ENCODE measurements around the gene MTMR3. TPM values are rescaled to one million over a fixed set of nuclear protein-coding genes. Genes with fewer than 3 reads are reported as not detected.
"Not testable (repeated sequence)": the region's sequence is repeated elsewhere in the genome, so short reads cannot be mapped to it uniquely, and the experiment has no call there.

MTMR3 gene
- total RNA-seq: 10 to 100 TPM; 33.5 to 46.5 (median 40.8) TPM

DNA sequence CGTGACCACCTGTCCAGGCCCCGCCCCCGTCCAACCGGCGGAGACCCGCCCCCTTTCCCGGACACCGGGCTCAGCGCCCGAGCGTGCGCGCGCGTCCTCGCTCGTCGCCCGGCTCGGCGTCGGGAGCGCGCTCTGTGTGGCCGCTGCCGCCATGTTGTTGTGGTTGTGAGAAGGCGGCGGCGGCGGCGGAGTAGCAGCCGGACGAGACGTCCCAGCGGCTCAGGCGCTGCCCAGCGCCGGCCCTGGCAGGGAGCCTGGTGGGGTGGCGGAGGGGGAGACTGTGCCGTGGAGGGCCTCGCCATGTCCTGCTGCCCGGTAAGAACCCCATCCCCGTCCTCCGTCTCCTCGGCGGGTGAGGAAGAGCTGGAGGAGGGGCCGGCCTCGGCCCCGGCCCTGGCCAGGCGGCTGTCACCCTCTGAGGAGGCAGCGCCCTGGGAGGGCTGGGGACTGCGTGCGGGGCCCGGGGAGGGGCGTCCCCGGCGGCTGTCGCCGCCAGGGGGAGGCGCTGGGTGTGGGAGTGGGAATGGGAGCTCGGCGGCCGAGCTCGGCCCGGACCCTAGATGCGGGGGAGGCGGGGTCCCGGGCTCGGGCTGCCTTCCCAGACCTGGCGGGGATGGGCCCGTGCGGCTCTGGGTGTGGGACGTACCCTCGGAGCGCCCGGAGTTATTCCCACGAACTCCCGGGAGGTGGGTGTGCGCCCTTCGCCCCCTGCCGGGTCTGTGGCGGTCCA, at the start of gene MTMR3:
TSS of gene MTMR3 (plus strand) at position 130 of the 730 bp plus-strand sequence. CDS start 87,886 bp downstream, outside the sequence.
- WGBS: 1% methylated on average over 40 of the region's 82 CpGs
- intact Hi-C loops (cut with DNase I): loop anchor here (5.0 kb wide), 3 partner anchors 46 to 119 kb away; partner anchors contain the start of gene ASCC2
- peak; percentile 97 for DNase-seq (ENCODE audit: extremely low spot score)
- Histone ChIP-seq H3K27ac (replicated peaks in 1 of 4) (peak within 1 kb of the TSS; percentile 95 to 99 (median 98)), H3K4me1 (peaks cover 42 to 49% (median 45%) of the 10 kb centered on the region in 4 donors), H3K9me3 (no peaks in the 10 kb centered on the region), H3K27me3 (no peaks in the 10 kb centered on the region), H3K36me3 (no peaks in the 10 kb centered on the region), H3K4me3 (peak within 1 kb of the TSS; percentile 98 to 100 (median 99))
- TF ChIP-seq POLR2AphosphoS5 (IDR thresholded peaks at IDR 0.05): peak; percentile 68 to 78
- no peak for TF ChIP-seq EP300 (IDR thresholded peaks at IDR 0.05)
- TF ChIP-seq, protein P1, sequence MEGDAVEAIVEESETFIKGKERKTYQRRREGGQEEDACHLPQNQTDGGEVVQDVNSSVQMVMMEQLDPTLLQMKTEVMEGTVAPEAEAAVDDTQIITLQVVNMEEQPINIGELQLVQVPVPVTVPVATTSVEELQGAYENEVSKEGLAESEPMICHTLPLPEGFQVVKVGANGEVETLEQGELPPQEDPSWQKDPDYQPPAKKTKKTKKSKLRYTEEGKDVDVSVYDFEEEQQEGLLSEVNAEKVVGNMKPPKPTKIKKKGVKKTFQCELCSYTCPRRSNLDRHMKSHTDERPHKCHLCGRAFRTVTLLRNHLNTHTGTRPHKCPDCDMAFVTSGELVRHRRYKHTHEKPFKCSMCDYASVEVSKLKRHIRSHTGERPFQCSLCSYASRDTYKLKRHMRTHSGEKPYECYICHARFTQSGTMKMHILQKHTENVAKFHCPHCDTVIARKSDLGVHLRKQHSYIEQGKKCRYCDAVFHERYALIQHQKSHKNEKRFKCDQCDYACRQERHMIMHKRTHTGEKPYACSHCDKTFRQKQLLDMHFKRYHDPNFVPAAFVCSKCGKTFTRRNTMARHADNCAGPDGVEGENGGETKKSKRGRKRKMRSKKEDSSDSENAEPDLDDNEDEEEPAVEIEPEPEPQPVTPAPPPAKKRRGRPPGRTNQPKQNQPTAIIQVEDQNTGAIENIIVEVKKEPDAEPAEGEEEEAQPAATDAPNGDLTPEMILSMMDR (IDR thresholded peaks at IDR 0.05): peak; percentile 48 to 64 (median 53)

DNA sequence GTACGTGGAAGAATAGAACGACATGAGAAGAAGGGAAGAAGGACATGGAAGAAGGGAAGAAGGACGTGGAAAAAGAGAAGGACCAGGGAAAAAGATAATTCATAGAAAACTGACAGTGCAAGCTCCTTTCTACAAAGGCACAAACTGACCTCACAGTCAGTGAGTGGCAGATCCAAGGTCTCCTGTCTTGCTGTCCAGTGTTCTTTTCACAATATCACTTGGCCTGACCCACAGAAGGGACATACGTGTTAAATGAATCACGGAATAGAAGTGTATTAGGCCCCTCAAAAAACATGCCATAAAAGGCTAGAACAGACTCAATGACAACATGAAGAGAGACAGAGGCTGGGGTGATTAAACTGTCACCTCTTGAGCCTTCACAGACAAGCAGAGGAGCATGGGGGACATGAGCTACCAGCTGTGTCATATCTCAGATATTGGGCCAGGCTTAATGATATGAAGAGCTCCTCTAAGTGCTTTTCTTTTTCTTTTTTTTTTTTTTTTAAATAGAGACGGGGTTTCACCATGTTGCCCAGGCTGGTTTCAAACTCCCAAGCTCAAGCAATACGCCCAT, 49.5 kb upstream of the MTMR3 start:
- Histone ChIP-seq H3K36me3 (peaks cover 0 to 70% (median 35%) of the 10 kb centered on the region in 4 donors), H3K27ac (replicated peaks in 1 of 4) (no peak overlapping the region), H3K27me3 (no peaks in the 10 kb centered on the region), H3K4me1 (peaks cover 15 to 31% (median 18%) of the 10 kb centered on the region in 4 donors), H3K4me3 (no peak overlapping the region), H3K9me3 (no peaks in the 10 kb centered on the region)
- intact Hi-C loops (cut with DNase I): loop anchor here (5.0 kb wide), 1 partner anchor 154 kb away; no protein-coding TSS in a partner anchor
- WGBS: 88% methylated on average over 6 of the region's 7 CpGs
- TF ChIP-seq, protein P1 (IDR thresholded peaks at IDR 0.05): no peak
- TF ChIP-seq POLR2AphosphoS5 (IDR thresholded peaks at IDR 0.05) (no peak), EP300 (IDR thresholded peaks at IDR 0.05) (no peak), POLR2A (IDR thresholded peaks at IDR 0.05; ENCODE audit: low read depth) (no peak)
- DNase-seq (ENCODE audit: extremely low spot score): no peak

DNA sequence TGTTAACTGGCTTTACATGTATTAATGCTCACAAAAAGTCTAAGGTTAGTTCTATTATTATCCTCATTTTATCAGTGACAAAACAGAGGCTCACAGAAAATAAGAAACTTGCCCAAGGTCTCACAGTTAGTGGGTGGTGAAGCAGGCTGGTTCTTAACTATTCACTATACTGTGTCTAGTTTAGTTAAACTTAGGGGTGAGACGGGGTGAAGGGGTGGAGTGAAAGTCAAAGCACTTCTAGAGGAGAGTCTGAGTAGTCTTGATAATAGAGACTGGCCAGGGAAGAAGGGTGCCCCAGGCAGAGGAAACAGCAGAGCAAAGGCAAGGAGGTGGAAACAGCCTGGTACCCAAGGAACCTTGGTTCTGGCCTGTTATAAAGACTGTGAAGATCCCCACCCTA, 48.9 kb upstream of the MTMR3 start:
- Histone ChIP-seq H3K9me3 (no peaks in the 10 kb centered on the region), H3K4me1 (peaks cover 20 to 36% (median 22%) of the 10 kb centered on the region in 4 donors), H3K4me3 (no peak overlapping the region), H3K36me3 (peaks cover 0 to 65% (median 31%) of the 10 kb centered on the region in 4 donors), H3K27ac (replicated peaks in 1 of 4) (no peak overlapping the region), H3K27me3 (no peaks in the 10 kb centered on the region)
- WGBS: 93% methylated on average over 1 of the region's 1 CpG
- intact Hi-C loops (cut with DNase I): loop anchor here (5.0 kb wide), 1 partner anchor 153 kb away; no protein-coding TSS in a partner anchor
- TF ChIP-seq EP300 (IDR thresholded peaks at IDR 0.05) (no peak), POLR2AphosphoS5 (IDR thresholded peaks at IDR 0.05) (no peak), POLR2A (IDR thresholded peaks at IDR 0.05; ENCODE audit: low read depth) (no peak)
- TF ChIP-seq, protein P1 (IDR thresholded peaks at IDR 0.05): no peak
- DNase-seq (ENCODE audit: extremely low spot score): no peak

DNA sequence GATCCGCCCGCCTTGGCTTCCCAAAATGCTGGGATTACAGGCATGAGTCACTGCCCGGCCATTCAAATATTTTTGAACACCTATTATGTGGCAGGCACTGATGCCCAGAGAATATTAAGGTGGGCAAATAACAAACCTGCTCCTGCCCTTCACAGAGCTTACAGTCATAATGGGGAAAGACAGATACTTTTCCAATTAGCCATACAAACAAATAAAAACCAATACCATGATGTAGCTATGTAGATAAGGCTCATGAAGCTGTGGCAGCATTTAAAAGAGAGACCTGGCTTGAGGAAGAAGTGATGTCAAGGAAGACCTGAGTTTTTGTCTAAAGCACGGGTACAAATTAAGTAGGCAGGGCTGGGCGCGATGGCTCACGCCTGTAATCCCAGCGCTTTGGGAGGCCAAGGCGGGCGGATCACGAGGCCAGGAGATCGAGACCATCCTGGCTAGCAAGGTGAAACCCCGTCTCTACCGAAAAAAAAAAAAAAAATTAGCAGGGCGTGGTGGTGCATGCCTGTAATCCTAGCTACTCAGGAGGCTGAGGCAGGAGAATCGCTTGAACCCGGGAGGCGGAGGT, 46.1 kb upstream of the MTMR3 start:
- H3K27ac ChIP-seq (replicated peaks in 1 of 4); H3K9me3 ChIP-seq; H3K27me3 ChIP-seq; DNase-seq (ENCODE audit: extremely low spot score): not testable (repeated sequence)
- Histone ChIP-seq H3K4me1 (peaks cover 18 to 36% (median 20%) of the 10 kb centered on the region in 4 donors), H3K36me3 (peaks cover 0 to 36% (median 17%) of the 10 kb centered on the region in 4 donors), H3K4me3 (peak overlapping the region; percentile 74 to 99 (median 88))
- WGBS: 94% methylated on average over 18 of the region's 18 CpGs
- intact Hi-C loops (cut with DNase I): loop anchor here (5.0 kb wide), 1 partner anchor 45 kb away; the partner anchor contains the start of gene MTMR3

Measured in esophagus muscularis mucosa (tissue), 4 donors.